Activated B cell treated with CpG ODN at 0.5 μM for 24 hours (primary cell): ENCODE measurements around the gene ALK. TPM values are rescaled to one million over a fixed set of nuclear protein-coding genes. Genes with fewer than 3 reads are reported as not detected.
"Not testable (repeated sequence)": the region's sequence is repeated elsewhere in the genome, so short reads cannot be mapped to it uniquely, and the experiment has no call there.

Experiments used
- ATAC-seq: fragments of 200-7000 bp; cut with Tn5 transposase; one replicate; pipeline ENCODE4 v1.10.0; 2021; ENCODE audit warnings: low read depth, mild to moderate bottlenecking, moderate library complexity
- CTCF ChIA-PET: fragments of 350-600 bp; sonication (Branson Sonifier 250); formaldehyde crosslinking; loops from one replicate; lab custom pipeline; 2021; ENCODE audit warnings: antibody characterized with exemption; lab: Charles Lee
- POLR2A ChIA-PET: fragments of 350-600 bp; sonication (Branson Sonifier 250); formaldehyde crosslinking; loops from one replicate; lab custom pipeline; 2021; ENCODE audit warnings: antibody characterized with exemption; lab: Charles Lee
- DNase-seq: peaks from one replicate; pipeline ENCODE4 v3.0.0; 2022
- H3K27ac Mint-ChIP-seq: one replicate; pipeline ENCODE4 v1.8.0; 2020; ENCODE audit warnings: mixed read lengths
- H3K27me3 Mint-ChIP-seq: one replicate; pipeline ENCODE4 v1.8.0; 2021; ENCODE audit warnings: mixed read lengths
- H3K36me3 Mint-ChIP-seq: one replicate; pipeline ENCODE4 v1.8.0; 2021; ENCODE audit warnings: low read depth, mixed read lengths
- H3K4me1 Mint-ChIP-seq: one replicate; pipeline ENCODE4 v1.8.0; 2021; ENCODE audit warnings: mixed read lengths
- H3K4me3 Mint-ChIP-seq: one replicate; pipeline ENCODE4 v1.8.0; 2020; ENCODE audit warnings: mild to moderate bottlenecking, mixed read lengths
- H3K9me3 Mint-ChIP-seq: one replicate; pipeline ENCODE4 v1.8.0; 2020; ENCODE audit warnings: mixed read lengths
- CTCF ChIP-seq: fragments of 200-600 bp; IDR thresholded peaks from one replicate; pipeline ENCODE4 v1.8.0; 2022; ENCODE audit warnings: antibody characterized with exemption, mild to moderate bottlenecking
- intact Hi-C: fragments of 100-400 bp; cut with micrococcal nuclease; formaldehyde crosslinking; loops from one replicate; pipeline ENCODE4 v1.15.1; 2024
- total RNA-seq: library from RNA; stranded (reverse); gene quantifications from 2 replicates; pipeline ENCODE4 v1.2.3, GENCODE V29; 2022

Gene ALK
- total RNA-seq, 1 donor from 2014 or later, result not detected

GRCh38 chr2:29751390-29751789 is 170.0 kb downstream of the ALK start:
- no peak for TF ChIP-seq CTCF
- ATAC-seq (no peak), DNase-seq (no peak)
- no peaks in the 10 kb centered on the region for H3K9me3 Mint-ChIP-seq
- CTCF ChIA-PET, result no interaction called here
- no peak overlapping the region for H3K4me3 Mint-ChIP-seq
- peaks cover 2% of the 10 kb centered on the region for H3K27me3 Mint-ChIP-seq
- POLR2A ChIA-PET, result no interaction called here
- H3K4me1 Mint-ChIP-seq, result no peaks in the 10 kb centered on the region
- no peaks in the 10 kb centered on the region for H3K36me3 Mint-ChIP-seq
- intact Hi-C loops, result no loop called here
- no peak overlapping the region for H3K27ac Mint-ChIP-seq

- DNase-seq, intact Hi-C loops, H3K9me3 Mint-ChIP-seq, CTCF ChIA-PET, H3K4me1 Mint-ChIP-seq, ATAC-seq, H3K4me3 Mint-ChIP-seq, H3K27me3 Mint-ChIP-seq, H3K36me3 Mint-ChIP-seq, H3K27ac Mint-ChIP-seq, POLR2A ChIA-PET: not testable (repeated sequence)
These were observed 170.9 kb downstream of the ALK start for GRCh38 chr2:29750463-29750862.

- CTCF ChIA-PET, result no interaction called here
- Mint-ChIP-seq H3K27ac (no peak overlapping the region), H3K4me3 (no peak overlapping the region), H3K9me3 (no peaks in the 10 kb centered on the region), H3K27me3 (peaks cover 5% of the 10 kb centered on the region), H3K4me1 (no peaks in the 10 kb centered on the region), H3K36me3 (no peaks in the 10 kb centered on the region)
- TF ChIP-seq CTCF, result no peak
- POLR2A ChIA-PET, result no interaction called here
- intact Hi-C loops, result no loop called here
- no peak for DNase-seq
- ATAC-seq, result no peak
These were observed 171.5 kb downstream of the ALK start for GRCh38 chr2:29749843-29750242.

GRCh38 chr2:29749041-29749440 is 172.3 kb downstream of the ALK start:
- H3K27me3 Mint-ChIP-seq, result peaks cover 5% of the 10 kb centered on the region
- H3K4me3 Mint-ChIP-seq, result no peak overlapping the region
- H3K27ac Mint-ChIP-seq, result no peak overlapping the region
- H3K4me1 Mint-ChIP-seq, result no peaks in the 10 kb centered on the region
- CTCF ChIA-PET, result no interaction called here
- no peak for DNase-seq
- TF ChIP-seq CTCF, result no peak
- intact Hi-C loops, result no loop called here
- no peaks in the 10 kb centered on the region for H3K36me3 Mint-ChIP-seq
- no peak for ATAC-seq
- no peaks in the 10 kb centered on the region for H3K9me3 Mint-ChIP-seq
- POLR2A ChIA-PET, result no interaction called here

- Mint-ChIP-seq H3K27ac (no peak overlapping the region), H3K27me3 (peaks cover 5% of the 10 kb centered on the region), H3K9me3 (no peaks in the 10 kb centered on the region), H3K4me1 (no peaks in the 10 kb centered on the region), H3K4me3 (no peak overlapping the region), H3K36me3 (no peaks in the 10 kb centered on the region)
- DNase-seq, result no peak
- ChIA-PET POLR2A (no interaction called here), CTCF (no interaction called here)
- ATAC-seq, result no peak
- no peak for TF ChIP-seq CTCF
- intact Hi-C loops, result no loop called here
These were observed 173.5 kb downstream of the ALK start for GRCh38 chr2:29747786-29748470.

- H3K4me3 Mint-ChIP-seq, result no peak overlapping the region
- TF ChIP-seq CTCF, result no peak
- ChIA-PET CTCF (no interaction called here), POLR2A (no interaction called here)
- DNase-seq (no peak), ATAC-seq (no peak)
- intact Hi-C loops, result no loop called here
- no peak overlapping the region for H3K27ac Mint-ChIP-seq
- H3K4me1 Mint-ChIP-seq, result no peaks in the 10 kb centered on the region
- peaks cover 5% of the 10 kb centered on the region for H3K27me3 Mint-ChIP-seq
- no peaks in the 10 kb centered on the region for H3K36me3 Mint-ChIP-seq
- H3K9me3 Mint-ChIP-seq, result no peaks in the 10 kb centered on the region
These were observed 176.4 kb downstream of the ALK start for GRCh38 chr2:29744976-29745375.
